HepG2 (cell line): ENCODE data around the gene FNDC4. TPM values are rescaled to one million over a fixed set of nuclear protein-coding genes. Genes with fewer than 3 reads are reported as not detected.

Experiments
- HCFC1 ChIP-seq: fragments of 150-350 bp; IDR thresholded peaks from 2 replicates; pipeline ENCODE4 v1.6.1; 2014; ENCODE audit warnings: low read depth, low read length
- MEIS1 ChIP-seq: sonication (generic); formaldehyde crosslinking; IDR thresholded peaks from 2 replicates; pipeline ENCODE4 v1.9.0; 2021; ENCODE audit warnings: mild to moderate bottlenecking, missing genetic modification reagents, moderate library complexity, borderline replicate concordance
- NPAS2 ChIP-seq: sonication (generic); formaldehyde crosslinking; IDR thresholded peaks from 2 replicates; pipeline ENCODE4 v1.8.0; 2022; ENCODE audit warnings: mild to moderate bottlenecking, missing genetic modification reagents, borderline replicate concordance
- PAWR ChIP-seq: sonication (generic); formaldehyde crosslinking; IDR thresholded peaks from 2 replicates; pipeline ENCODE4 v1.4.0; 2020; ENCODE audit warnings: missing genetic modification reagents, mild to moderate bottlenecking, borderline replicate concordance
- PPARG ChIP-seq: conservative IDR thresholded peaks from 2 replicates; pipeline ENCODE4 v1.6.1; 2016; ENCODE audit warnings: missing biosample characterization, missing genetic modification reagents
- REPIN1 ChIP-seq: sonication (generic); formaldehyde crosslinking; IDR thresholded peaks from 2 replicates; pipeline ENCODE4 v1.8.0; 2022; ENCODE audit warnings: missing genetic modification reagents, low read depth, mild to moderate bottlenecking, borderline replicate concordance
- RFXAP ChIP-seq: sonication (generic); formaldehyde crosslinking; IDR thresholded peaks from 2 replicates; pipeline ENCODE4 v1.4.0; 2020; ENCODE audit warnings: missing genetic modification reagents, borderline replicate concordance
- SYNCRIP ChIP-seq: fragments of 200-400 bp; formaldehyde crosslinking; IDR thresholded peaks from 2 replicates; pipeline ENCODE4 v1.6.1; 2018; ENCODE audit warnings: mild to moderate bottlenecking, low read depth, low read length; ENCODE audit not compliant: insufficient read depth
- THAP9 ChIP-seq: sonication (generic); formaldehyde crosslinking; IDR thresholded peaks from 2 replicates; pipeline ENCODE4; 2020; ENCODE audit warnings: missing genetic modification reagents, mild to moderate bottlenecking, borderline replicate concordance
- YEATS4 ChIP-seq: sonication (generic); formaldehyde crosslinking; IDR thresholded peaks from 2 replicates; pipeline ENCODE4 v1.4.0; 2020; ENCODE audit warnings: missing genetic modification reagents, borderline replicate concordance
- ZBTB10 ChIP-seq: sonication (generic); formaldehyde crosslinking; IDR thresholded peaks from 2 replicates; pipeline ENCODE4 v1.4.0; 2020; ENCODE audit warnings: missing genetic modification reagents, borderline replicate concordance
- ZFP1 ChIP-seq: IDR thresholded peaks from 2 replicates; pipeline ENCODE4 v1.6.1; 2016
- ZFP82 ChIP-seq: sonication (generic); formaldehyde crosslinking; IDR thresholded peaks from 2 replicates; pipeline ENCODE4 v1.5.1; 2020; ENCODE audit warnings: mild to moderate bottlenecking, missing genetic modification reagents, borderline replicate concordance
- ZNF547 ChIP-seq: sonication (generic); formaldehyde crosslinking; IDR thresholded peaks from 2 replicates; pipeline ENCODE4 v1.5.1; 2020; ENCODE audit warnings: mild to moderate bottlenecking, missing genetic modification reagents
- ZNF605 ChIP-seq: sonication (generic); formaldehyde crosslinking; IDR thresholded peaks from 2 replicates; pipeline ENCODE4 v1.8.0; 2022; ENCODE audit warnings: mild to moderate bottlenecking, missing genetic modification reagents
- ZNF790 ChIP-seq: sonication (generic); formaldehyde crosslinking; IDR thresholded peaks from 2 replicates; pipeline ENCODE4 v1.8.0; 2022; ENCODE audit warnings: missing genetic modification reagents, mild to moderate bottlenecking, borderline replicate concordance
- ZSCAN20 ChIP-seq: sonication (generic); formaldehyde crosslinking; IDR thresholded peaks from 2 replicates; pipeline ENCODE4 v1.4.0; 2020; ENCODE audit warnings: missing genetic modification reagents, mild to moderate bottlenecking, borderline replicate concordance
- ZXDC ChIP-seq: sonication (generic); formaldehyde crosslinking; IDR thresholded peaks from 2 replicates; pipeline ENCODE4 v1.5.0; 2020; ENCODE audit warnings: mild to moderate bottlenecking, missing genetic modification reagents
- polyA plus RNA-seq, 8 experiments: library from polyadenylated mRNA; depleted of rRNA in 3 of 8; stranded (reverse) in 7 of 8; unstranded in 1 of 8; fragments of >200 nt; fragmentation: Illumina TruSeq in 4 of 8; extraction: Trizol in 4 of 8; gene quantifications; 2 replicates each; pipeline versions ENCODE4 v1.2.1 to v1.2.3, GENCODE V29; 2011 to 2016; ENCODE audit warnings: low read depth in 4 of 8, missing spikeins in 1 of 8, mixed read lengths in 1 of 8; ENCODE audit not compliant: insufficient read depth in 1 of 8
- total RNA-seq, 5 experiments: library from RNA; depleted of rRNA; stranded (reverse); fragments of >200 nt; fragmentation: Illumina TruSeq; extraction: Trizol; gene quantifications; 2 replicates each; pipeline ENCODE4 v1.2.3, GENCODE V29; 2016; ENCODE audit warnings: low read depth in 1 of 5
- TF ChIP-seq, protein P1 (sequence below): sonication (generic); formaldehyde crosslinking; IDR thresholded peaks from 2 replicates; pipeline ENCODE4 v1.4.0; 2020; ENCODE audit warnings: missing genetic modification reagents

The FNDC4 gene
- total and polyA plus RNA-seq, 2 of the 13 experiments (the other 11 are each of a cell fraction or from before 2014, with no cell fraction given), result 9.0 to 17.4 TPM

DNA sequence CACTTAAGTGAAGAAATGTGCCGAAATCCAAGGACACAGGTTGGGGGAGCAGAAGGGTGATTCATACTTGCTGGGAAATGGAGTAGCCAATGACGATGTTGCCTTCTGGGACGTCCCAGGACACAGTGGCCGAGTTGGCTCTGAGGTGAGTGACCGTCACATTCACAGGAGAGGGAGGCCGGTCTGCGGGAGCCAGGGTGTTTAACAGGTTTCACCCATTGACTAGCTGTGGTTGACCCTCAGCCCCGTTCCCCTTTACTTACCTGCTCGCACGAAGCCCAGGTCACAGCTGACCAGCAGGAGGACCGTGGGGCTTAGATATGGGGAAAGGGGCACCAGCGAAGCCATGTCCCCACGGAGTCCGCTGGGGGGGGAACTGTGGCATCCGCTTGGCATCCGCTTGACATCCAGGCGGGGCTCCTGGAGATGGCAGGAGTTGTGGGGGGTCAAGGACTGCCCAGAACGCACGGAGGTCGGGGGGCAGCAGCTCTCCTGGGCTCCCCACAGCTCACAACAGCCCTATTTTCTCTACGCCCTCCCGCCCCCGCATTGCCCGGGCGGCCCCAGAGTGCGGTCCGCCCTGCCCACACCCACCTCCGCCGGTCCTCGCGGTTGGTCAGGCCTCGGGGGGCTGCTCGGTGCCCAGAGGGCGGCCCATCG is 586 bp downstream of the FNDC4 start (continued):
- TF ChIP-seq THAP9 (CRISPR knock-in tag), result peak; percentile 44; the same call in 1 of the 2 replicates
- TF ChIP-seq YEATS4, result no peak
- no peak for TF ChIP-seq ZNF790
- 0 out of 2 replicates have a peak, but pooled peaks have one; percentile 32 for TF ChIP-seq ZNF605 (CRISPR knock-in tag)
- TF ChIP-seq REPIN1 (CRISPR knock-in tag), result no peak
- no peak for TF ChIP-seq HCFC1
- TF ChIP-seq NPAS2 (CRISPR knock-in tag), result no peak
- no peak for TF ChIP-seq PAWR (CRISPR knock-in tag)
- no peak; the same call in 1 of the 2 replicates for TF ChIP-seq ZNF547 (CRISPR knock-in tag)
- TF ChIP-seq MEIS1 (CRISPR knock-in tag), result 0 out of 2 replicates have a peak, but pooled peaks have one; percentile 37
- TF ChIP-seq ZSCAN20 (CRISPR knock-in tag), result no peak
- TF ChIP-seq ZFP82 (CRISPR knock-in tag), result no peak
- TF ChIP-seq SYNCRIP, result no peak
- no peak for TF ChIP-seq ZBTB10 (CRISPR knock-in tag)
- TF ChIP-seq ZFP1 (CRISPR knock-in tag), result no peak
- 0 out of 2 replicates have a peak, but pooled peaks have one; percentile 12 for TF ChIP-seq ZXDC
- TF ChIP-seq, protein P1, sequence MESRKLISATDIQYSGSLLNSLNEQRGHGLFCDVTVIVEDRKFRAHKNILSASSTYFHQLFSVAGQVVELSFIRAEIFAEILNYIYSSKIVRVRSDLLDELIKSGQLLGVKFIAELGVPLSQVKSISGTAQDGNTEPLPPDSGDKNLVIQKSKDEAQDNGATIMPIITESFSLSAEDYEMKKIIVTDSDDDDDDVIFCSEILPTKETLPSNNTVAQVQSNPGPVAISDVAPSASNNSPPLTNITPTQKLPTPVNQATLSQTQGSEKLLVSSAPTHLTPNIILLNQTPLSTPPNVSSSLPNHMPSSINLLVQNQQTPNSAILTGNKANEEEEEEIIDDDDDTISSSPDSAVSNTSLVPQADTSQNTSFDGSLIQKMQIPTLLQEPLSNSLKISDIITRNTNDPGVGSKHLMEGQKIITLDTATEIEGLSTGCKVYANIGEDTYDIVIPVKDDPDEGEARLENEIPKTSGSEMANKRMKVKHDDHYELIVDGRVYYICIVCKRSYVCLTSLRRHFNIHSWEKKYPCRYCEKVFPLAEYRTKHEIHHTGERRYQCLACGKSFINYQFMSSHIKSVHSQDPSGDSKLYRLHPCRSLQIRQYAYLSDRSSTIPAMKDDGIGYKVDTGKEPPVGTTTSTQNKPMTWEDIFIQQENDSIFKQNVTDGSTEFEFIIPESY, result peak; percentile 39; the same call in 1 of the 2 replicates
- no peak for TF ChIP-seq PPARG (CRISPR knock-in tag)
- TF ChIP-seq RFXAP (CRISPR knock-in tag), result no peak
